ENCODE data around the gene MTMR3.

Gene MTMR3

GRCh38 chr22:30074147-30074546 lies 191.2 kb downstream of the MTMR3 start:
- Histone ChIP-seq H3K9me3 (ENCODE audit: control insufficient read depth, insufficient read depth, low read length) (no peaks in the 10 kb centered on the region), H3K36me3 (ENCODE audit: control insufficient read depth, insufficient read depth, low read length) (no peaks in the 10 kb centered on the region), H3K4me3 (ENCODE audit: low read depth, low read length) (no peak overlapping the region), H3K27me3 (ENCODE audit: control insufficient read depth, insufficient read depth, low read length) (no peaks in the 10 kb centered on the region), H3K9ac (ENCODE audit: low read depth, low read length) (no peak overlapping the region), H3K4me1 (ENCODE audit: control insufficient read depth, insufficient read depth, low read length) (peaks cover 4% of the 10 kb centered on the region)

GRCh38 chr22:30074994-30075393 lies 192.0 kb downstream of the MTMR3 start:
- H3K4me1 ChIP-seq (ENCODE audit: control insufficient read depth, insufficient read depth, low read length), result peaks cover 4% of the 10 kb centered on the region
- H3K36me3 ChIP-seq (ENCODE audit: control insufficient read depth, insufficient read depth, low read length), result no peaks in the 10 kb centered on the region
- no peak overlapping the region for H3K9ac ChIP-seq (ENCODE audit: low read depth, low read length)
- H3K27me3 ChIP-seq (ENCODE audit: control insufficient read depth, insufficient read depth, low read length), result no peaks in the 10 kb centered on the region
- no peak overlapping the region for H3K4me3 ChIP-seq (ENCODE audit: low read depth, low read length)
- no peaks in the 10 kb centered on the region for H3K9me3 ChIP-seq (ENCODE audit: control insufficient read depth, insufficient read depth, low read length)

- Histone ChIP-seq H3K36me3 (ENCODE audit: control insufficient read depth, insufficient read depth, low read length) (no peaks in the 10 kb centered on the region), H3K9ac (ENCODE audit: low read depth, low read length) (no peak overlapping the region), H3K9me3 (ENCODE audit: control insufficient read depth, insufficient read depth, low read length) (no peaks in the 10 kb centered on the region), H3K27me3 (ENCODE audit: control insufficient read depth, insufficient read depth, low read length) (peaks cover 7% of the 10 kb centered on the region), H3K4me3 (ENCODE audit: low read depth, low read length) (no peak overlapping the region), H3K4me1 (ENCODE audit: control insufficient read depth, insufficient read depth, low read length) (peaks cover 8% of the 10 kb centered on the region)
Measured at GRCh38 chr22:30077279-30077880, 194.4 kb downstream of the MTMR3 start.

- H3K9me3 ChIP-seq (ENCODE audit: control insufficient read depth, insufficient read depth, low read length), result no peaks in the 10 kb centered on the region
- no peaks in the 10 kb centered on the region for H3K36me3 ChIP-seq (ENCODE audit: control insufficient read depth, insufficient read depth, low read length)
- H3K27me3 ChIP-seq (ENCODE audit: control insufficient read depth, insufficient read depth, low read length), result peaks cover 7% of the 10 kb centered on the region
- peak overlapping the region; percentile 11 for H3K4me3 ChIP-seq (ENCODE audit: low read depth, low read length)
- H3K4me1 ChIP-seq (ENCODE audit: control insufficient read depth, insufficient read depth, low read length), result peaks cover 8% of the 10 kb centered on the region
- no peak overlapping the region for H3K9ac ChIP-seq (ENCODE audit: low read depth, low read length)
Measured at GRCh38 chr22:30078320-30079311, 195.6 kb downstream of the MTMR3 start.

GRCh38 chr22:30079952-30080533 lies 197.1 kb downstream of the MTMR3 start, which contains the start of gene HORMAD2:
HORMAD2 (plus strand) TSS chr22:30080464; CDS start chr22:30093953, 13,489 bp downstream.
- peak within 1 kb of the TSS; percentile 38 for H3K4me3 ChIP-seq (ENCODE audit: low read depth, low read length)
- H3K9ac ChIP-seq (ENCODE audit: low read depth, low read length), result no peak within 1 kb of the TSS
- H3K9me3 ChIP-seq (ENCODE audit: control insufficient read depth, insufficient read depth, low read length), result no peaks in the 10 kb centered on the region

More at GRCh38 chr22:30079952-30080533, 197.1 kb downstream of the MTMR3 start, which contains the start of gene HORMAD2:
- Histone ChIP-seq H3K4me1 (ENCODE audit: control insufficient read depth, insufficient read depth, low read length) (peaks cover 8% of the 10 kb centered on the region), H3K27me3 (ENCODE audit: control insufficient read depth, insufficient read depth, low read length) (peaks cover 7% of the 10 kb centered on the region), H3K36me3 (ENCODE audit: control insufficient read depth, insufficient read depth, low read length) (no peaks in the 10 kb centered on the region)

Data from iPS-15b (cell line).